ENCODE data around the gene TNFSF9.
"Not testable (repeated sequence)": the region's sequence is repeated elsewhere in the genome, so short reads cannot be mapped to it uniquely, and the experiment has no call there.

Gene TNFSF9

DNA sequence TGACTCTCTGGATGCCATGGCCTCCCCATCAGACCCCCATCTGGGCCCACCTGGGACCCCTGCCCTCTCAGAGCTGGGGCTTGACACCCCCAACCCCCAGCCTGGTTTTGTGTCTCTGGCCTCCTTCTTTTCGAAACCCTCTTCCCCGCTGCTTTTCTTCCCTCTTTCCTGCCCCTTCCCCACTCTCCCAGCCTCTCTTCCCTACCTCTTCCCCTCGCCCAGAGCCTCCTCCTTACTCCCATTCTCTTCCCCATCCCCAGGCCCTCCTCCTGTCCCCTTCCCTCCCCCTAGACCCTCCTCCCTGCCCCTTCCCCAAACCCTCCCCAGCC is 2.1 kb downstream of the TNFSF9 start:
- no peak for DNase-seq

DNA sequence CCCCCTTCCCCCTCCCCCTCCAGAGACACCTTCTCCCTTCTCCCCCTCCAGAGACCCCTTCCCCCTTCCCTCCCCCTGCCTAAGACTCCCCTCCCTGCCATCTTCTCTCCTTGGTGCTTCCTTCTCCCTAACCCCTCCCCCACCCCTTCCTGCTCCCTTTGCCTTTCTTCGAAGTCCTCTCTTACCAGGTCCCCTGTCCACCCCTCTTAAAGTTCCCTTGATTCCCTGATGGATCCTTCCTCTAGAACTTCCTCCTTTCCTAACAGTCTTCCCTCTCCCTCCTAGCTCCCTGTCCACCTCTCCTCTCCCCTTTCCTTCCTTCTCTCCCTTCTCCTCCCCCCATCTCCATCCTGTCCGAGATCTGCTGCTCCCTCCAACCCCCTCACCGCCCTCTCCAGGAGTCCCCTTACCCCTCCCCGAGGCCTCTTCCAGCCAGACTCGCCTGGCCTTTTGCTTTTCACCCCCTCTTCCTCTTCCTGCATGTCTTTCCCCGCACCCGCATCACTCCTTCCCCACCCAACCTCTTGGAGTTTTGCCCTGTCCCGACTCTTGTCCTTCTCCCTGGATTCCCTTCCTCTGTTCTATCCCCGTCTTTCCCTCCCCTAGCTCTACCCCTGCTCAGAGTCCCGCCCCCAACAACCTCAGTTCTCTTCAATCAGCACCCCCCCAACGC is 3.1 kb downstream of the TNFSF9 start:
- DNase-seq = no peak

DNA sequence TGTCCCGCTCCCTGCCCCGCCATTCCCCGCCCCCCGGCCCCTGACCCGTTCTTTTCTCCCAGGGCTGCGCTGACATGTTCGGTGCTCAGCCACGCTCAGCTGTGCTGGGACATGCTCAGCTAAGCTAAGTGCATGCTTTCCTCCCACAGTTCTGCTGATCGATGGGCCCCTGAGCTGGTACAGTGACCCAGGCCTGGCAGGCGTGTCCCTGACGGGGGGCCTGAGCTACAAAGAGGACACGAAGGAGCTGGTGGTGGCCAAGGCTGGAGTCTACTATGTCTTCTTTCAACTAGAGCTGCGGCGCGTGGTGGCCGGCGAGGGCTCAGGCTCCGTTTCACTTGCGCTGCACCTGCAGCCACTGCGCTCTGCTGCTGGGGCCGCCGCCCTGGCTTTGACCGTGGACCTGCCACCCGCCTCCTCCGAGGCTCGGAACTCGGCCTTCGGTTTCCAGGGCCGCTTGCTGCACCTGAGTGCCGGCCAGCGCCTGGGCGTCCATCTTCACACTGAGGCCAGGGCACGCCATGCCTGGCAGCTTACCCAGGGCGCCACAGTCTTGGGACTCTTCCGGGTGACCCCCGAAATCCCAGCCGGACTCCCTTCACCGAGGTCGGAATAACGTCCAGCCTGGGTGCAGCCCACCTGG is 3.7 kb downstream of the TNFSF9 start:
- no peak for DNase-seq

DNA sequence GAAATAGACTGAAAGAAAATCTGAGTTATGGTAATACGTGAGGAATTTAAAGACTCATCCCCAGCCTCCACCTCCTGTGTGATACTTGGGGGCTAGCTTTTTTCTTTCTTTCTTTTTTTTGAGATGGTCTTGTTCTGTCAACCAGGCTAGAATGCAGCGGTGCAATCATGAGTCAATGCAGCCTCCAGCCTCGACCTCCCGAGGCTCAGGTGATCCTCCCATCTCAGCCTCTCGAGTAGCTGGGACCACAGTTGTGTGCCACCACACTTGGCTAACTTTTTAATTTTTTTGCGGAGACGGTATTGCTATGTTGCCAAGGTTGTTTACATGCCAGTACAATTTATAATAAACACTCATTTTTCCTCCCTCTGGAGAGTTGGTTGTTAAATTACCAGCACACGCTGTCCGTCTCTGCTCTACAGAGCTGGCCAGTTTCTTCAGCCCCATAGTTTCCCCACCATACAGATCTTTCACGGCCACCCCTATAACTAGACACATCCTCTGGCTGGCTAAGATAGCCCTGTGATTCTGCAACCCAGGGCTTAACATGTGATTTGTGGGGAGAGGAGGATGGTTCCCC is 4.8 kb downstream of the TNFSF9 start:
- no peak for DNase-seq

DNA sequence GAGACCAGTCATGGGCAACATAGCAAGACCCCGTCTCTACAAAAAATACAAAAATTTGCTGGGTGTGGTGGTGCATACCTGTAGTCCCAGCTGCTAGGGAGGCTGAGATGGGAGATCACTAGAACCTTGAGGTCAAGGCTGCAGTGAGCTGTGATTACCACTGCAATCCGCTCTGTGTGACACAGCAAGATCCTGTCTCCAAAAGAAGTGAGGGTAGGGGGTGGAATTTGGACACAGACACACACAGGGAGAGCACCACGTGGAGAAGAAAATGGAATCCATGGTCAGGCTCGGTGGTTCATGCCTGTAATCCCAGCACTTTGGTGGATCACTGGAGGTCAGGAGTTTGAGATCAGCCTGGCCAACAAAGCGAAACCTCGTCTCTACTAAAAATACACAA is 8.7 kb downstream of the TNFSF9 start:
- DNase-seq = no peak

DNA sequence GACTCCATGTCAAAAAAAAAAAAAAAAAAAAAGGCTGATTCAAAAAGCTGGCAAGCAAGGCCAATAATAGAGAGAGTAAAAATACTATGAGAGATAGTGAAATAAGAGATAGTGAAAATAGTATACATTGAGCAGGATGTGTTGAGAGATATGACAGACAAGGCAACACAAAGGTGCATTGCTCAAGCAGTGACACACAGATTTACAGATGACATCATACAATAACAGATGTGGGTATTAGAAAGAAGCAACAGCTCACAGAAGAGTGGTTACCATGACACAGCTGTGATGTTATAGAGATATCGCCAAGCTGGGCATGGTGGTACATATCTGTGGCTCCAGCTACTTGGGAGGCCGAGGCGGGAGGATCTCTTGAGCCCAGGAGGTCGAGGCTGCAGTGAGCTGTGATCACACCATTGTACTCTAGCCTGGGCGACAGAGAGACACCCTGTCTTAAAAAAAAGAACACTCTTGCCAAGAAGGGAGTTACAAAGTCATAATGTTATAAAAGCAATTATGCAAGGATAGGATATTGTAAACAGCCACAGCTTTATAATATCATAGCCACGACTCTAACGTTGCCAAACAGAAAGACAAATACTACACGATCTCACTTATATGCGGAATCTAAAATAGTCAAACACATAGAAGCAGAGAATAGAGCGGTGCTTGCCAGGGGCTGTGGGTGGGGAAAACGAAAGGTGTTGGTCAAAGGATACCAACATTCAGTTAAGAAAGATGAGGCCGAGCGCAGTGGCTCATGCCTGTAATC is 10.3 kb downstream of the TNFSF9 start:
- no peak for DNase-seq

DNA sequence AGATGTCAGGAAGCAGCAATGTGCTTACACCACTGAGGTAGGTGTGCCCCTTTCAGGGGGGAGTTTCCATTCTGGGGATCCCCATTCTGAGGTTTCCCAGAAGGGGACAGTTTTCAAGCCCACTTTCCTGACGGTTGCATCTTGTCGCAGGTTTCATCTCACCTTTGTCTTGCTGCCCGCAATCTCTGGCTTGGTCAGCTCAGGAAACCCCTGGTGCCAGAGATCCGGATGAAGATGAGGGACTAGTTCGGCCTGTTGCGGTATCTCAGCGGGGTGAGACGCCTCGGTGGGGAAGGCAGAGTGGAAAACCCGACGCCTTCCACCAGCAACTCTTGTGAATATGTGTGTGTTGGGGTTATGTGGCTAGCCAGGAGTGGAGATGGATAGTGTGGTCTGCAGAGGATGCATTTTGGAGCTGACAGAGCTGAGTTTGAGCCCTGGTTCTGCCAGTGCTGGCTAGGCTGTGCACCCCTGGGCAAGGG is 13.1 kb downstream of the TNFSF9 start:
- DNase-seq = no peak

DNA sequence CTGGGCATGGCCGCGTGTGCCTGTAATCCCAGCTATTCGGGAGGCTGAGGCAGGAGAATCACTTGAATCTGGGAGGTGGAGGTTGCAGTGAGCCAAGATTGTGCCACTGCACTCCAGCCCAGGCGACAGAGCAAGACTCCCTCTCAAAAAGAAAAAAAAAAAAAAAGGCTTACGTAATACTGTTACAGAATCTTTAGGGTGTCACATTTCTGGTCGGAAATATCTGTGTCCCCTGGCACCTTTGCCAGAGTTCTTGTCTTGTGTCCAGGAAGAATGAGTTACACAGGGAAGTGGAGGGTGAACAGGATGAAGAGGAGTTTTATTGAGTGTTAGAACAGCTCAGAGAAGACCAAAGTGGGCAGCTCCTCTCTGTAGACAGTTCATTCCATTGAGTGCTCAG is 19.9 kb downstream of the TNFSF9 start:
- DNase-seq = not testable (repeated sequence)

DNA sequence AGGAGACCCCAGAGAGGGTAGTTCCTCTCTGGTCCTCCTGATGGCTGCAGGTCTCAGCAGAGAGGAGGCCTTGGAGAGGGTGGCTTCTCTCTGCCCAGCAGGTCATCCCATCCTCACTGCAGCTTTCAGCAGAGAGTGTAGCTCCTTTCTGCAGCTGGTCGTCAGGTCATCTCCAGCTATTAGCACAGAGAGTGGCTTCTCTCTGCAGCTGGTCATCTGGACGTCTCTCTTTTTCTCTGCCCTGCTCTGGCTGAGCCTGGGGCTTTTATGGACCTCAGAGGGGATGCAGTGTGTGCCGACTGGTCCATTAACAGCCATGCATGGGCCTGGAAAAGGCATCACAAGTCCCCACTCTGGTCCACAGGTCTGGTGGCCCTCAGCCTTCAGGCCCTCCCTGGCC is 20.3 kb downstream of the TNFSF9 start:
- no peak for DNase-seq

DNA sequence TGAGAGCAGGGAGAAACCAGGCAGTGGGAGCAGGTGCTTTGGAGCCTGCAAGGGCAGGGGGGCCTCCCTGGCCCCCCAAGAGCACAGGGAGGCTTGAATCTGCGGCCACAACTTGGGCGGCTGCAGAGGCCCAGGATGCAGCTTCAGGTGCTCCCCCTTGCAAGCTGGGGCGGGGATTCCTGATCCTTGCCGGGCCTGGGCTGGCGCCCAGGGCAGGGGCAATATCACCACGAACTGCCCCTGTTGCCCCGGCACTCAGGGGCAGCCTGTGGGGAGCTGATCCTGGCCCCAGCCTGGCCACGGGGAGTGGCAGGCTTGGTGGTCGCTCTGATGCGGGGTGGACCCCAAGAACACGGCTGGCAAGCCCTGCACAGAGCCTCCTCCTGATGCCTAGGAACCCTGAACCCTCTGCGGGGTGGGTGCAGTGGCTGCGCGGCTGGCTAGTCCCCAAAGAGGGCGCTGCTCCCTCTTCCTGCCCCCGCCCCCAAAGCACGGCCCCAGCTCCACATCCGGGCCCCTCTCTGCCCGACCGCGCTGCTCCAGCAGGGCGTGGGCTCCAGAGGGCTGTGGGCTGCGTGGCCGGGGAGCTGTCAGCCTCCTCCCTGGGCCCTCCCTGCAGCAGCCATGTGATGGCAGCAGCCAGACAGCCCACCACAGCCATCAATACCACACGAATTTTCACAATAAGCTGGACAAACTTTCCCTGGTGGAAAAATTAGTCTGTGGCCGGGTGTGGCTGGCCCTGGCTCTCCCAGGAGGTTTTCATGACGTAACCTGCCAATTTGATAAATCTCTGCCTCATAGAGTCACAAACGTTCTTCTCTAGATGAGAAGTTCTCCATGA is 21.0 kb downstream of the TNFSF9 start:
- no peak for DNase-seq

DNA sequence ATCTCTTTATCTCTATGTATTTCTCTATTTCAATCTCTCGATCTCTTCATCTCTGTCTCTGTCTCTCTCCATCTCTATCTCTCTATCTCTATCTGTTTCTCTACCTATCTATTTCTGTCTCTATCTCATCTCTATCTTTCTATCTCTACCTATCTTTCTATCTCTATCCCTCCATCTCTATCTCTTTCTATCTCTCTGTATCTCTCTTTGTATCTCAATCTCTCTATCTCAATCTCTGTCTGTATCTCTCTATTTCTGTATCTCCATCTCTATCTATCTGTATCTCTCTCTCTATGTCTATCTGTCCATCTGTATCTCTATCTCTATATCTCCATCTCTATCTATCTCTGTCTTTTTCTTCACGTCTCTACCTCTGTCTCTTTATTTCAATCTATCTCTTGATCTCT is 25.2 kb downstream of the TNFSF9 start:
- DNase-seq = no peak

DNA sequence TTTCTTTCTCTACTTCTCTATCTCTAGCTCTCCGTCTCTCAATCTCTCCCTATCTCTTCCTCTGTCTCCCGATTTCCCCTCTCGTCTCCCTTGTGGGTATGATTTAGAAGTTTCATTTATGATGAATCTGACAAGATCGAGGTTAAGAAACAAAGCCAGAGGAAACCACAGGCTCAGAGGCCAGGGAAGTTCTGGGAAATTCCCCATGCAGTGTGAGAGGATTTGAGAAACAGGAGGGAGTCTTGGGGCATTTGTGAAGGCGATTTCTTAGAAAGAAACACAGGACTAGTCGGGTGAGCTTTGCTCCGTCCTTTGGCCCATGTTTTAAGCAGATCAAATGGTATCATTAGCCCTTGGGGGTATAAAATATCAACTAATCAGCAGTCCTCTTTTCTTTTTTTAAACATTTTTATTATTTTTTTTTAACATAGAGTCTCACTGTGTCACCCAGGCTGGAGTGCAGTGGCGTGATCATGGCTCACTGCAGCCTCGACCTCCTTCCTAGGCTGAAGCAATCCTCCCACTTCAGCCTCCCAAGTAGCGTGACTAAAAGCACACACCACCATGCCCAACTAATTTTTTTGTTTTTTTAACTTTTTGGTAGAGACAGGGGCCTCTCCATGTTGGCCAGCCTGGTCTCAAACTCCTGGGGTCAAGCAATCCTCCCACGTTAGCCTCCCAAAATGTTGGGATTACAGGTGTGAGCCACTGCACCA is 25.8 kb downstream of the TNFSF9 start:
- DNase-seq = no peak

DNA sequence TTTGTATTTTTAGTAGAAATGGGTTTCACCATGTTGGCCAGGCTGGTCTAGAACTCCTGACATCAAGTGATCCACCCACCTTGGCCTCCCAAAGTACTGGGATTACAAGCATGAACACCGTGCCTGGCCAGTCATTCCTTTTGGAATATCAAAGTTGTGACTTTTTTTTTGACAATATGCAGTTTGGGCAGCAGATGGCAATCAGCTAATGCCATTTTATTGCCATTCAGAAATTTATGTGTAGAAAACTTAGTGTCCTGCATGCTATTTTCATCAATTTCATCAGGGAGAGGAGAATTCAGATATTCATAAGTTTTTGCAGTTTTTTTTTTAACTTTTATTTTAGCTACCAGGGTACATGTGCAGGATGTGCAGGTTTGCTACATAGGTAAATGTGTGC is 31.6 kb downstream of the TNFSF9 start:
- DNase-seq = not testable (repeated sequence)

DNA sequence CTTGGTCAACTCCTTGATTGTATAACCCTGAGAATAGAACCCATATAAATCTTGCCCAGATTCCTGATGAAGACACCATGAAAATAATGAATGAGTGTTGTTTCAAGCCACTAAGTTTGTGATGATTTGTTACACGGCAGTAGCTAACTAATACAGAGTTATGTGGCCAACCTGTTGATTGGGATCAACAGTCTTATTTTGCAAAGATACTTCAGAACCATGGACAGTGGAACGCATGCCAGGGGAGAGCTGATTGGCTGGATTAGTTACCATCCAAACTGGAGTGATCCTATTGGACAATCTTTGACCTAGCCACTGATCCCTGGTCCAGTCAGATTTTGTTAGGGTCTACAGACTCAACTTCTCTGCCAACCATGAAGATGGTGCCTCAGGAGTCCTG is 33.6 kb downstream of the TNFSF9 start:
- DNase-seq = no peak

DNA sequence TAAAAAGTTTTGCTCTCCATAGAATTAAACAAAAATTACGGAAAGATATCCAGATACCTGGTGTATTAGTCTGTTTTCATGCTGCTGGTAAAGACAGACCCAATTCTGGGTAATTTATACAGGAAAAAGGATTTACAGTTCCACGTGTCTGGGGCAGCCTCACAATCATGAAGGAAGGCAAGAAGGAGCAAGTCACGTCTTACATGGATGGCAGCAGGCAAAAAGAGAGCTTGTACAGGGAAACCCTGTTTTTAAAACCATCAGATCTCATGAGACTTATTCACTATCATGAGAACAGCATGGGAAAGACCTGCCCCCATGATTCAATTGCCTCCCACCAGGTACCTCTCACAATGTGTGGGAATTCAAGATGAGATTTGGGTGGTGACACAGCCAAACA is 35.9 kb downstream of the TNFSF9 start:
- not testable (repeated sequence) for DNase-seq

DNA sequence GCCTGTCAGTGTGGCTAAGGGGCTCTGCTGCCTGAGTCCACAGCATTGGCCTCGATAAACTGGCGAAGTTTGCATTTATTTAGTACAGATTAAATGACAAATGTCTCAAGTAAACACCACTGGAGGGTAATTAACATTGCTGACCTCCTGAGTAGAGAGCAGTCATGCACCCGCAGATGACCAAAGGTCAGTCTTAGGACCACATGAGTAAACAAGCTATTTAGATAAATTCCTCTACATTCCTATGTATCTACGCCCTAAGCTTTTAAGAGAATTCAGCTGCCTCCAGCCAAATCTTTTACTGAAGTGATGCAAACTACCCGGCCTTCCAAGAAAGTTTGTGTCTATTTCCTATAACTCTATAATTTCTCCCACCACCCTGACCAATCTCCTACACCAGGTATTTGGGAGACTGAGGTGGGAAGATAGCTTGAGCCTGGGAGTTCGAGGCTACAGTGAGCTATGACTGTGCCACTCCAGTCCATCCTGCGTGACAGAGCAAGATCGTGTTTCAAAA is 37.2 kb downstream of the TNFSF9 start:
- no peak for DNase-seq

DNA sequence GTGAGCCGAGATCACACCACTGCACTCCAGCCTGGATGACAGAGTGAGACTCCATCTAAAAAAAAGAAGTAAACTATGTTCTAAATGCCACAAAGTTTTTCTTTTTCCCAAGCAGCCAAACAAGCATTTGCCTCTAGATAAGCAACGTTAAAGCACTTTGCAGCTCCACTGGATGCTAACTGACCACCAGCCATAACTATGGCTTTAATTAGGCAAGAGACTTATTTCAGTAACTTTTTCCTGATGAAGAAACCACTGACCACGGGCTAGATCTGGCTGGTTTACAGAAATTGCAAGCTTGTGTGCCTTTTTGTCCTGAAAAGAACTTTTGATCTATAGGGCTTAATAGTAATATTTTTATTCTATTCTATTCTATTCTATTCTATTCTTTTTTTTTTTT is 38.0 kb downstream of the TNFSF9 start:
- no peak for DNase-seq

DNA sequence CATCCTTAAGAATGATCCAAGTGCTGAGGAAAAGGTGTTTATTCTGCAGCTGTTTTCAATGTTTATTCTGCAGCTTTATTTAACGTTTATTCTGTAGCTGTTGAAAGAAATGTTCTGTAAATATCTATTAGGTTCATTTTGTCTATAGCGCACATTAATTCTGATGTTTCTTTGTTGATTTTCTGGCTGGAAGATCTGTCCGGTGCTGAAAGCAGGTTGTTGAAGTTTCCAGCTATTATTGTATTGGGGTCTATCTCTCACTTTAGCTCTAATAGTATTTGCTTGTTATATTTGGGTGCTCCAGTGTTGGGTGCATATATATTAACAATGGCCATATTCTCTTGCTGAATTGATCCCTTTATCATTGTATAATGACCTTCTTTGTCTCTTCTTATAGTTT is 39.9 kb downstream of the TNFSF9 start:
- DNase-seq = no peak

DNA sequence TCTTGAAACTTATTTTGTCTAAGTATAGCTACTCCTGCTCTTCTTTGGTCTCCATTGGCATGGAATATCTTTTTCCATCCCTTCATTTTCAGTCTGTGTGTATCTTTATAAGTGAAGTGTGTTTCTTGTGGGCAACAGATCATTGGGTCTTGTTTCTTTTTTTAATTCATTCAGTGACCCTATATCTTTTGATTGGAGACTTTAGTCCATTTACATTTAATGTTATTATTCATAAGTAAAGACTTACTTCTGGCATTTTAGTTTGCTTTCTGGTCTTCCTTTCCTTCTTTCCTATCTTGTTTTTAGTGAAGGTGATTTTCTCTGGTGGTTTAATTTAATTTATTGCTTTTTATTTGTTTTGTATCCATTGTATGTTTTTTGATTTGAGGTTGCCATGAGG is 40.3 kb downstream of the TNFSF9 start:
- no peak for DNase-seq

DNA sequence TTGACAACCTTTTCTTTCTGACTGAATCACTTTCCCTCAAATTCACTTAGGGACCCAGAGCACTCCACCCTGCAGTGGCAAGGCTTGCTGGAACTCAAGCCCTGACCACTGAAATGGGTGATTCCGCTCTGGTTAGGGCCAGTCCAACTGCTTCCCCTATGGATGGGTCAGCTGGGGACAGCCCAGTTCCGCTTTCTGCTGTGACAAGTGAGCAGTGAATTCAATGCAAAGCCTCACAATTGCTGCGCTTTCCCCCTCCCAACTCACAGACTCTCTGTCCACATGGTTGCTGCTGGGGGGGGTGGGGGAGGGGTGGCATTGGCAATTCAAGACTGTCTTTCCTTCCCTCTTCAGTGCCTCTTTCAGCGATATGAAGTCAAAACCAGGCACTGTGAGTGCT is 41.4 kb downstream of the TNFSF9 start:
- no peak for DNase-seq

DNA sequence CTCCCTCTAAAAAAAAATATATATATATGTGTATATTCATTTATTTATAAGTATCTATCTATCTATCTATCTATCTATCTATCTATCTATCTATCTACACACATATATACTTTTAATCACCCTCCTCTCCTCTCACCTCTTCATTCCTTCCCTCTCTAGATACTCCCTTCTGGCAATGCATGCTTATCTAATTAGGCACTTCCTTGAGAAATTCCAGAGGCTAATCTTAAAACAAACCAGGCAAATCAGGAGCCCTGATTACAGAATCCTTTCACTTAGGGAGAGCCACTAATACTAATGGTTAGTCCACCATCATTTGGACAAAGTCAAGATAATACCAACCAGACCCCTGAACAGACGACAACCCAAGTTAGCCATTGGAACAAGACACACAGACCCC is 42.5 kb downstream of the TNFSF9 start:
- DNase-seq = no peak

DNA sequence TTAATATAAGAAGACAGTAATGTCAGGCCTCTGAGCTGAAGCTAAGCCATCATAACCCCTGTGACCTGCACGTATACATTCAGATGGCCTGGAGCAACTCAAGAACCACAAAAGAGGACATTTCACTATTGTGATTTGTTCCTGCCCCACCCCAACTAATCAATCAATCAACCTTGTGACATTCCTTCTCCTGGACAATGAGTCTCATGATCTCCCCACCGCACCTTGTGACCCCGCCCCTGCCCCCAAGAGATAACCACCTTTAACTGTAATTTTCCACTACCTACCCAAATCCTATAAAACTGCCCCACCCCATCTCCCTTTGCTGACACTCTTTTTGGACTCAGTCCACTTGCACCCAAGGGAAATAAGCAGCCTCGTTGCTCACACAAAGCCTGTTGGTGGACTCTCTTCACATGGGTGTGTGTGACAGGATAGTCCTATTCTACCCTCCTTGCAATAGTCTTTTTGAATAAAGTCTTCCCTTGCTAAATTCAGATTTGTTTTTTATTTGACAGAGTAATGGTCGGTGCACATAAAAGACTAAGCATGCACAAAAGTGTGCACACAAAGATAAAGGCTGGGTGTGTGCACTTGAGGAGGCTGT is 46.1 kb downstream of the TNFSF9 start:
- no peak for DNase-seq

Data from NCI-H1105 (cell line).